Left ventricle myocardium inferior (tissue), 1 donor: ENCODE measurements around the gene DPYSL3. TPM values are rescaled to one million over a fixed set of nuclear protein-coding genes. Genes with fewer than 3 reads are reported as not detected.

ENCODE experiments used
- DNase-seq: peaks from one replicate; pipeline ENCODE4 v3.0.0-alpha.2; 2020
- H3K27ac ChIP-seq: fragments of 200-600 bp; replicated peaks from 2 replicates; pipeline ENCODE4 v1.8.0; 2021
- H3K27me3 ChIP-seq: fragments of 200-600 bp; 2 replicates; pipeline ENCODE4 v1.8.0; 2021; ENCODE audit warnings: low read depth
- H3K36me3 ChIP-seq: fragments of 200-600 bp; 2 replicates; pipeline ENCODE4 v1.8.0; 2021
- H3K4me1 ChIP-seq: fragments of 200-600 bp; 2 replicates; pipeline ENCODE4 v1.8.0; 2021
- H3K4me3 ChIP-seq: fragments of 200-600 bp; 2 replicates; pipeline ENCODE4 v1.8.0; 2021; ENCODE audit warnings: mild to moderate bottlenecking, moderate library complexity
- H3K9me3 ChIP-seq: fragments of 200-600 bp; replicated peaks from 2 replicates; pipeline ENCODE4 v1.8.0; 2021
- intact Hi-C: fragments of 100-400 bp; cut with micrococcal nuclease; formaldehyde crosslinking; loops from one replicate; pipeline ENCODE4 v1.11.0; 2022
- total RNA-seq: library from RNA; stranded (reverse); fragmentation: NEBNext Ultra II Directional; extraction: Animal tissue kit (Norgen Biotek cat#: 25700); gene quantifications from one replicate; pipeline ENCODE4 v1.2.1, GENCODE V29; 2021
- TF ChIP-seq, protein P1 (sequence below): fragments of 200-600 bp; IDR thresholded peaks from 2 replicates; pipeline ENCODE4 v1.8.0; 2021; ENCODE audit warnings: antibody characterized with exemption, mild to moderate bottlenecking, borderline replicate concordance
- donor health status: DM: no; HTN: yes; CAD: no; lungs with severe emphysema.

Gene DPYSL3
- total RNA-seq, 1 donor from 2014 or later = 20.7 TPM

DNA sequence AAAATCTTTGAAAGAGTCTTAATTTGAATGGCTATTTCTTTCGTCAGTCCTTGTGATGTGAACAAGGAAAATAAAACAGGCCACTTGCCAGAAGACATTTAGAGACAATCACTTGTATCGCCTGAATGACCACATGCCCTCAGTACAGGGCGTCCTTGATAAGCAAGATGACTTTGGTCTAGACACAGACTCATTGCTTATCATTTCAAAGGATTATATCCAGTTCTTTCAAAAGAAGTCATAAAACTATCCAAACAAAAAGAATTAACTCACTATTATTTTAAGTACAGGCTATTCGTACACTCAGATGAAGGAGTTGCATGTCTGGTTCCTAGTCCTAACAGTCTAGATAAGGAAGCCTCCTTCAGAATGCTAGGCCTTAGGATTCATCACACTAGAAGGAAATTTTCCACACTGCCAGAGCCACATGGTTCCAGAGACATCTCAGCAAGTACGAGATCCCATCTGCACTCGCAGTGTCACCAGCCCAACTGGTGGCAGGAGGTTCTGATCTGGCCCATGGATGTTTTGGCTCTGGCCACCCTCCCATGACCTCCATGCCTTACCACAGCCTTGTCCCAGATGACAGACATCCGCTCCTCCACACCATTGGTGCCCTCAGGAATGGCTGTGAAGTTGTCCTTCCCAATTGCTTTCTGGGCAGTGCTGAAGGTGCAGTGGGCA, 109.6 kb downstream of the DPYSL3 start:
- Histone ChIP-seq H3K36me3 (peaks cover 41% of the 10 kb centered on the region), H3K9me3 (no peaks in the 10 kb centered on the region), H3K4me3 (no peak overlapping the region), H3K27me3 (no peaks in the 10 kb centered on the region), H3K4me1 (peaks cover 34% of the 10 kb centered on the region), H3K27ac (no peak overlapping the region)
- no peak for DNase-seq
- intact Hi-C loops = no loop called here
- TF ChIP-seq, protein P1, sequence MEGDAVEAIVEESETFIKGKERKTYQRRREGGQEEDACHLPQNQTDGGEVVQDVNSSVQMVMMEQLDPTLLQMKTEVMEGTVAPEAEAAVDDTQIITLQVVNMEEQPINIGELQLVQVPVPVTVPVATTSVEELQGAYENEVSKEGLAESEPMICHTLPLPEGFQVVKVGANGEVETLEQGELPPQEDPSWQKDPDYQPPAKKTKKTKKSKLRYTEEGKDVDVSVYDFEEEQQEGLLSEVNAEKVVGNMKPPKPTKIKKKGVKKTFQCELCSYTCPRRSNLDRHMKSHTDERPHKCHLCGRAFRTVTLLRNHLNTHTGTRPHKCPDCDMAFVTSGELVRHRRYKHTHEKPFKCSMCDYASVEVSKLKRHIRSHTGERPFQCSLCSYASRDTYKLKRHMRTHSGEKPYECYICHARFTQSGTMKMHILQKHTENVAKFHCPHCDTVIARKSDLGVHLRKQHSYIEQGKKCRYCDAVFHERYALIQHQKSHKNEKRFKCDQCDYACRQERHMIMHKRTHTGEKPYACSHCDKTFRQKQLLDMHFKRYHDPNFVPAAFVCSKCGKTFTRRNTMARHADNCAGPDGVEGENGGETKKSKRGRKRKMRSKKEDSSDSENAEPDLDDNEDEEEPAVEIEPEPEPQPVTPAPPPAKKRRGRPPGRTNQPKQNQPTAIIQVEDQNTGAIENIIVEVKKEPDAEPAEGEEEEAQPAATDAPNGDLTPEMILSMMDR = no peak

DNA sequence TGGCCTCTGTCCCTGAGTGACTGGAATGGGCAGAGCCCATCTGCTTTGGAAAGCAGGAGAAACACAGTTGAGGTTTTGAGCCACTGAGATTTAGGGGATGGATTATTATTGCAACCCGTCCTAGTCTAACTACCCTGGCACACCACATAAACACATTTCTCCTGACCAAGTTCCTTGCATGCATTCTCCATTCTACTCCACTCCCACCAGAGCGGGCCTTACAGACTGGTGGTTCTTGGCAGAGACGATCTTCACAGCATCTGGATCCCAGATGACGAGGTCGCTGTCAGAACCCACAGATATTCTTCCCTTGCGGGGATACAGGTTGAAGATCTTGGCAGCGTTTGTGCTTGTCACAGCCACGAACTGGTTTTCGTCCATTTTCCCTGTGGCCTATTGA, 111.0 kb downstream of the DPYSL3 start:
- no peaks in the 10 kb centered on the region for H3K27me3 ChIP-seq
- TF ChIP-seq, protein P1 = no peak
- no peaks in the 10 kb centered on the region for H3K9me3 ChIP-seq
- H3K4me1 ChIP-seq = peaks cover 20% of the 10 kb centered on the region
- no peak overlapping the region for H3K4me3 ChIP-seq
- intact Hi-C loops = no loop called here
- peaks cover 41% of the 10 kb centered on the region for H3K36me3 ChIP-seq
- no peak overlapping the region for H3K27ac ChIP-seq
- no peak for DNase-seq

DNA sequence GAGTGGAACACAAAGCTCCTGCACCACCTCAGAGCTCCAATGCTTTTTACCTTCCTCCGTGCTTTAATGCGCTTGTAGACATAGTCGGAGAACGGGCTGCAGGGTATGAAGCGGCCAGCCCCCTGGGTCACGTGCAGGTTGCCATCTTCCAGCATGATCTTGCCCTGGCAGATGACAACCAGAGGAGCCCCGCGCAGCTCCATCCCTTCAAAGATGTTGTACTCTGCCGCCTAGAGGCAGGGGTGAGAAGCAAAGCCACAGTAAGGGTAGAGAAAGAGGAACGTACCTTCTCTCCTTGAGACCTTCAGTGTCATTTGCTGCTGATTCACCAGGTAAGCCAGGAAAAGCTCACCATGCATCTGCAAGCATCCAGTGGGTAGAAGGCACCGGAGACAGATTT, 112.3 kb downstream of the DPYSL3 start:
- H3K27me3 ChIP-seq = no peaks in the 10 kb centered on the region
- H3K9me3 ChIP-seq = no peaks in the 10 kb centered on the region
- H3K36me3 ChIP-seq = peaks cover 47% of the 10 kb centered on the region
- peaks cover 9% of the 10 kb centered on the region for H3K4me1 ChIP-seq
- intact Hi-C loops = no loop called here
- H3K4me3 ChIP-seq = no peak overlapping the region
- no peak overlapping the region for H3K27ac ChIP-seq
- TF ChIP-seq, protein P1 = no peak
- no peak for DNase-seq

DNA sequence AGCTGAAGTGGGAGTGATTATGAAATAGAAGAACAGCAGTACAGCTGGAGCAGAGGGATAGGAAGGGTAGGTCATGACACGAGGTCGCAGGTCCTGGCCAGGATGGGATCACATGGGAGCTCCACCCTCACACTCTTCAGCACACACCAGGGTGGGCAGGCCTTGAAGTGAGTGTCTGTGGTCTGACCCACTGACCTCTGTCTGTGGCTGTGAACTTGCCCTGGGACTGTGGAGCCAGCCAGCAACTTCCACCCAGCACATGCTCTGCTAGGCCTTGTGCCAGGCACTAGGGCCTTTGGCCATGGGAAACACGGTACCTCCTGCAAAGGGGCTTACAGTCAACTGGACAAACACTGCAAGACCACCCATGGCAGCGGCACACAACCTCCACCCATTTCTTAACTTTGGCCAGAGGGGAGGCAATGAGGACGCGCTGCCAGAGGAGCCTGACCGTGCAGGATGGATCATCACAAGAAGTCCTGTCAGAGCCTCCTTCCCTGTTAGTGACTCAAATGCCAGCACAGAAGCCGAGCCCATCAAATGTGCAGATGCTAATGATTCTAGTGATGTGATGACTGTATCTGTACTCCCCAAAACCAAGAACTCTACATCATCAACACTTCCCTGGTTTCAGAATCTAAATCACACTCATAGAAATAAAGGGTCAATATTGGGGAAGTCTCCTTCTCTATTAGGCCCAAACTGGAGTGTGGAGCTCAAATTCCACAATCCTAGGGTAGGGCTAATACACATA, 113.6 kb downstream of the DPYSL3 start:
- Histone ChIP-seq H3K27ac (peak overlapping the region; percentile 31), H3K27me3 (no peaks in the 10 kb centered on the region), H3K4me1 (peaks cover 9% of the 10 kb centered on the region), H3K36me3 (peaks cover 43% of the 10 kb centered on the region), H3K4me3 (no peak overlapping the region), H3K9me3 (no peaks in the 10 kb centered on the region)
- intact Hi-C loops = no loop called here
- TF ChIP-seq, protein P1 = no peak
- DNase-seq = peak; percentile 43

DNA sequence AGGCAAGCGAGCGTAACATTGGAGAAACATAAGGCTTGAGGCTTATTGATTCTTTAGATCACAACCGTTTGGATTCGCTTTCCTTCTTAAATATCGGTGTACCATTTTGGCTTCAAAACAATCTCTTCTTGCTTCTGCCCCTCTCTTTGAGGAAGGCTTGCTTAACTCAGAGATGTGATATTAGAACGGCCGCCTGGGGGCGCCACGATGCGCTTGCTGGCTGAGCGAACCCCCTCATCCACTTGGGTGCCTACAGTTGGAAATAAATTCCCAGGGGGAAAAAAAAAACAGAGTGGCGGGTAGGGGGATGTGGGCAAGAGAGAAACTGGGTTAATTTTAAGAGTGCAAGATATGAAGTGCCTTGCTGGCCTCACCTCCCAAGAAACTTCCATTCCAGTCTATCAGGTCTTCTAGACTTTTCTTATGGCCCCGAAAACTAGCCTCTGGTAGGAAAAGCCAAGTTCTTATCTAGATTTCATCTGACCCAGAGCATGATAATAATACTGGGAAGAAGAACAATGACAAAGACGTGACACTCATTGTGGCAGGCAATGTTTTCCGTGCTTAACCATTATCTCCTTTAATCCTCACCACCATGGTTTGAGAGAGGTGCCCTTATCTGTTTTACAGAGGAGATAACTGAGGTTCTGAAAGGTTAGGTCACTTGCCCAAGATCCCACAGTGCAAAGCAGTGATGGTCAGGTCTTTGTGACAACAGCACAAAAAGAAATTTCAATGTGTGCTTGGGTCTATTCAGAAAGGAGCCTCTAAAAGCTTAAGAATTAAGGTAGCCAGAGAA, 115.8 kb downstream of the DPYSL3 start:
- TF ChIP-seq, protein P1 = peak; percentile 31
- intact Hi-C loops = no loop called here
- DNase-seq = no peak
- Histone ChIP-seq H3K4me1 (peaks cover 9% of the 10 kb centered on the region), H3K27me3 (no peaks in the 10 kb centered on the region), H3K9me3 (no peaks in the 10 kb centered on the region), H3K36me3 (peaks cover 28% of the 10 kb centered on the region), H3K4me3 (no peak overlapping the region), H3K27ac (no peak overlapping the region)
